WI38 (cell line): ENCODE data around the gene APBB1.
"Not testable (repeated sequence)": the region's sequence is repeated elsewhere in the genome, so short reads cannot be mapped to it uniquely, and the experiment has no call there.

ENCODE experiments used
- H3K4me3 ChIP-seq: 2 replicates; pipeline ENCODE4 v1.5.1; 2011; ENCODE audit warnings: low read depth, mild to moderate bottlenecking, control low read depth, low read length
- CTCF ChIP-seq: IDR thresholded peaks from 2 replicates; pipeline ENCODE4 v1.5.1; 2012; ENCODE audit warnings: low read depth, mild to moderate bottlenecking, control low read depth, low read length

APBB1 gene

GRCh38 chr11:6400431-6401345 is 18.2 kb downstream of the APBB1 start:
- TF ChIP-seq CTCF, result no peak
- H3K4me3 ChIP-seq, result no peak overlapping the region

GRCh38 chr11:6397636-6398035 is 21.3 kb downstream of the APBB1 start:
- H3K4me3 ChIP-seq, result no peak overlapping the region
- no peak for TF ChIP-seq CTCF

- no peak for TF ChIP-seq CTCF
- no peak overlapping the region for H3K4me3 ChIP-seq
These were observed 21.7 kb downstream of the APBB1 start for GRCh38 chr11:6397156-6397555.

- no peak for TF ChIP-seq CTCF
- H3K4me3 ChIP-seq, result no peak overlapping the region
These were observed 23.3 kb downstream of the APBB1 start for GRCh38 chr11:6395470-6396060.

- no peak for TF ChIP-seq CTCF
- no peak overlapping the region for H3K4me3 ChIP-seq
These were observed 24.8 kb downstream of the APBB1 start for GRCh38 chr11:6393989-6394670.

DNA sequence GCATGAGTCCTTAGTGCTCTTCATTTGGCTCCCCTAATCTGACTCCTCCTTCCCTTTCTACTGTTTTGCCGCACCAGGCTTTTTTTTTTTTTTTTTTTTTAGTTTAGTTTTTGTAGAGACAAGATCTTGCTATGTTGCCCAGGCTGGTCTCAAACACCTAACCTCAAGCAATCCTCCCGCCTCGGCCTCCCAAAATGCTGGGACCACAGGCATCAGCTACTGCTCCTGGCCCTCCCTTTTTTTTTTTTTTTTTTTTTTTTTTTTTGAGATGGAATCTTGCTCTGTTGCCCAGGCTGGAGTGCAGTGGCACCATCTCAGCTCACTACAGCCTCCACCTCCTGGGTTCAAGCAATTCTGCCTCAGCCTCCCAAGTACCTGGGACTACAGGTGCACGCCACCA is 26.6 kb downstream of the APBB1 start:
- not testable (repeated sequence) for H3K4me3 ChIP-seq

DNA sequence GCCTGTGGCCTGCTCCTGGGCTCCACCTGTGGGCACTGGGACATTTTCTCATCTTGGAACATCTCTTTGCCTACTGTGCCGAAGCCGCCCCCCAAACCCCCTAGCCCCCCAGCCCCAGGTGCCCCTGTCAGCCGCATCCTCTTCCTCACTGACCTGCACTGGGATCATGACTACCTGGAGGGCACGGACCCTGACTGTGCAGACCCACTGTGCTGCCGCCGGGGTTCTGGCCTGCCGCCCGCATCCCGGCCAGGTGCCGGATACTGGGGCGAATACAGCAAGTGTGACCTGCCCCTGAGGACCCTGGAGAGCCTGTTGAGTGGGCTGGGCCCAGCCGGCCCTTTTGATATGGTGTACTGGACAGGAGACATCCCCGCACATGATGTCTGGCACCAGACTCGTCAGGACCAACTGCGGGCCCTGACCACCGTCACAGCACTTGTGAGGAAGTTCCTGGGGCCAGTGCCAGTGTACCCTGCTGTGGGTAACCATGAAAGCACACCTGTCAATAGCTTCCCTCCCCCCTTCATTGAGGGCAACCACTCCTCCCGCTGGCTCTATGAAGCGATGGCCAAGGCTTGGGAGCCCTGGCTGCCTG is 27.3 kb downstream of the APBB1 start:
- no peak for TF ChIP-seq CTCF
- peak overlapping the region; percentile 85; the same call in 1 of the 2 replicates for H3K4me3 ChIP-seq
